ENCODE data around the gene SPATA20. TPM values are rescaled to one million over a fixed set of nuclear protein-coding genes. Genes with fewer than 3 reads are reported as not detected.

SPATA20 gene
- total RNA-seq, 1 experiment from 2014 or later = 24.6 TPM

DNA sequence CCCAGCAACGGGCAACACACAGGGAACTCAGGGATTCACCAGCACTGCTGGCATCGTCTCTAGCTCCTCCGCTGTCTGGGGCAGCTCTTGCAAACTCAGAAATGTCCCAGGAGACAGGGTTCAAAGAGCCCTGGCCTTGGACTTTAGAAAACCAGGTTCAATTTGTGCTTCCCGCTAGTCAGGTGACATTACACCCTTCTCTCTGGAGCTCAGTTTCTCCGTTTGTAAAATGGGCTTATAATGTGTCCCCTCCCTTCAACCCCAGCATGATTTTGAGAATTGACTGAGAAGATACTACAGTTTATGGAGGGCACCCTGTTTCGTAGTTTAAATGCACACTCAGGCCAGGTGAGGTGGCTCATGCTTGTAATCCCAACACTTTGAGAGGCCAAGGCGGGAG, 40.7 kb upstream of the SPATA20 start:
- Mint-ChIP-seq H3K36me3 (no peaks in the 10 kb centered on the region), H3K27ac (no peak overlapping the region), H3K4me1 (peaks cover 28% of the 10 kb centered on the region), H3K4me3 (no peak overlapping the region), H3K27me3 (ENCODE audit: low read depth) (peaks cover 6% of the 10 kb centered on the region), H3K9me3 (no peaks in the 10 kb centered on the region)
- ChIA-PET CTCF (interaction anchor here (1.1 to 1.6 kb wide), 3 partner anchors 27 to 124 kb away, joined by 3 to 6 read pairs (median 4); partner anchors contain the start of gene LRRC59), POLR2A (no interaction called here)
- TF ChIP-seq MYBL2 (CRISPR knock-in tag; IDR thresholded peaks at IDR 0.05) (no peak), AR (CRISPR knock-in tag; IDR thresholded peaks at IDR 0.05) (no peak), IRF2 (CRISPR knock-in tag; IDR thresholded peaks at IDR 0.05; ENCODE audit: borderline replicate concordance, low read depth) (no peak), ARID4B (CRISPR knock-in tag; IDR thresholded peaks at IDR 0.05; ENCODE audit: borderline replicate concordance) (no peak)
- TF ChIP-seq, protein P1, sequence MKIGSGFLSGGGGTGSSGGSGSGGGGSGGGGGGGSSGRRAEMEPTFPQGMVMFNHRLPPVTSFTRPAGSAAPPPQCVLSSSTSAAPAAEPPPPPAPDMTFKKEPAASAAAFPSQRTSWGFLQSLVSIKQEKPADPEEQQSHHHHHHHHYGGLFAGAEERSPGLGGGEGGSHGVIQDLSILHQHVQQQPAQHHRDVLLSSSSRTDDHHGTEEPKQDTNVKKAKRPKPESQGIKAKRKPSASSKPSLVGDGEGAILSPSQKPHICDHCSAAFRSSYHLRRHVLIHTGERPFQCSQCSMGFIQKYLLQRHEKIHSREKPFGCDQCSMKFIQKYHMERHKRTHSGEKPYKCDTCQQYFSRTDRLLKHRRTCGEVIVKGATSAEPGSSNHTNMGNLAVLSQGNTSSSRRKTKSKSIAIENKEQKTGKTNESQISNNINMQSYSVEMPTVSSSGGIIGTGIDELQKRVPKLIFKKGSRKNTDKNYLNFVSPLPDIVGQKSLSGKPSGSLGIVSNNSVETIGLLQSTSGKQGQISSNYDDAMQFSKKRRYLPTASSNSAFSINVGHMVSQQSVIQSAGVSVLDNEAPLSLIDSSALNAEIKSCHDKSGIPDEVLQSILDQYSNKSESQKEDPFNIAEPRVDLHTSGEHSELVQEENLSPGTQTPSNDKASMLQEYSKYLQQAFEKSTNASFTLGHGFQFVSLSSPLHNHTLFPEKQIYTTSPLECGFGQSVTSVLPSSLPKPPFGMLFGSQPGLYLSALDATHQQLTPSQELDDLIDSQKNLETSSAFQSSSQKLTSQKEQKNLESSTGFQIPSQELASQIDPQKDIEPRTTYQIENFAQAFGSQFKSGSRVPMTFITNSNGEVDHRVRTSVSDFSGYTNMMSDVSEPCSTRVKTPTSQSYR (CRISPR knock-in tag; IDR thresholded peaks at IDR 0.05) = no peak
- DNase-seq (ENCODE audit: low spot score) (no peak), ATAC-seq (no peak)

- H3K4me1 Mint-ChIP-seq = peaks cover 30% of the 10 kb centered on the region
- ATAC-seq (peak; percentile 60), DNase-seq (ENCODE audit: low spot score) (peak; percentile 87)
- H3K4me3 Mint-ChIP-seq = peak within 1 kb of the TSS; percentile 89
- POLR2A ChIA-PET = no interaction called here
- H3K27me3 Mint-ChIP-seq (ENCODE audit: low read depth) = peaks cover 6% of the 10 kb centered on the region
- no peaks in the 10 kb centered on the region for H3K9me3 Mint-ChIP-seq
- H3K27ac Mint-ChIP-seq = peak within 1 kb of the TSS; percentile 78
- H3K36me3 Mint-ChIP-seq = no peaks in the 10 kb centered on the region
- CTCF ChIA-PET = interaction anchor here (1.6 kb wide), 1 partner anchor 29 kb away, joined by 6 read pairs; no protein-coding TSS in a partner anchor
- TF ChIP-seq TEAD4 (CRISPR knock-in tag; IDR thresholded peaks at IDR 0.05) (no peak), EMX1 (CRISPR knock-in tag; IDR thresholded peaks at IDR 0.05) (no peak), HMGA2 (CRISPR knock-in tag; IDR thresholded peaks at IDR 0.05) (no peak), PREB (CRISPR knock-in tag; IDR thresholded peaks at IDR 0.05; ENCODE audit: borderline replicate concordance) (no peak), ZNF263 (CRISPR knock-in tag; IDR thresholded peaks at IDR 0.05; ENCODE audit: low read depth) (no peak), ETV6 (CRISPR knock-in tag; IDR thresholded peaks at IDR 0.05) (no peak; the same call in 1 of the 2 replicates), ATF3 (CRISPR knock-in tag; conservative IDR thresholded peaks at IDR 0.05) (no peak), CREM (CRISPR knock-in tag; IDR thresholded peaks at IDR 0.05) (peak; percentile 94), GTF2I (CRISPR knock-in tag; conservative IDR thresholded peaks at IDR 0.05) (no peak), JUN (CRISPR knock-in tag; IDR thresholded peaks at IDR 0.05) (no peak), PRRX2 (CRISPR knock-in tag; IDR thresholded peaks at IDR 0.05) (no peak), ZNF425 (CRISPR knock-in tag; conservative IDR thresholded peaks at IDR 0.05) (no peak), ZNF121 (CRISPR knock-in tag; IDR thresholded peaks at IDR 0.05) (no peak), NFATC4 (CRISPR knock-in tag; IDR thresholded peaks at IDR 0.05) (no peak)
Measured at GRCh38 chr17:50507871-50508572, 39.0 kb upstream of the SPATA20 start, which contains the start of gene MYCBPAP. Gene MYCBPAP, plus strand, starts transcription at chr17:50508439. Its CDS starts 236 bp downstream, at chr17:50508675.
